BLaER1 (cell line): Measurements from ENCODE around the gene CCDC158.
"Not testable (repeated sequence)": the region's sequence is repeated elsewhere in the genome, so short reads cannot be mapped to it uniquely, and the experiment has no call there.

Experiments used
- H3K27ac ChIP-seq: shearing (Covaris generic); formaldehyde crosslinking; 2 replicates; pipeline ENCODE4 v1.8.1; 2022
- H3K27me3 ChIP-seq: shearing (Covaris generic); formaldehyde crosslinking; 2 replicates; pipeline ENCODE4 v1.8.1; 2022
- H3K36me3 ChIP-seq: shearing (Covaris generic); formaldehyde crosslinking; 2 replicates; pipeline ENCODE4 v1.8.1; 2022
- H3K4me1 ChIP-seq: shearing (Covaris generic); formaldehyde crosslinking; 2 replicates; pipeline ENCODE4 v1.8.1; 2022
- H3K4me2 ChIP-seq: shearing (Covaris generic); formaldehyde crosslinking; 2 replicates; pipeline ENCODE4 v1.8.1; 2022
- H3K4me3 ChIP-seq: shearing (Covaris generic); formaldehyde crosslinking; 2 replicates; pipeline ENCODE4 v1.8.1; 2022
- H3K9ac ChIP-seq: shearing (Covaris generic); formaldehyde crosslinking; 2 replicates; pipeline ENCODE4 v1.8.1; 2022
- H3K9me3 ChIP-seq: shearing (Covaris generic); formaldehyde crosslinking; 2 replicates; pipeline ENCODE4 v1.8.1; 2022
- H4K20me1 ChIP-seq: shearing (Covaris generic); formaldehyde crosslinking; 2 replicates; pipeline ENCODE4 v1.8.1; 2022
- Cebpa-rat ChIP-seq: shearing (Covaris generic); IDR thresholded peaks from 2 replicates; pipeline ENCODE4 v1.8.1; 2022

Gene CCDC158

DNA sequence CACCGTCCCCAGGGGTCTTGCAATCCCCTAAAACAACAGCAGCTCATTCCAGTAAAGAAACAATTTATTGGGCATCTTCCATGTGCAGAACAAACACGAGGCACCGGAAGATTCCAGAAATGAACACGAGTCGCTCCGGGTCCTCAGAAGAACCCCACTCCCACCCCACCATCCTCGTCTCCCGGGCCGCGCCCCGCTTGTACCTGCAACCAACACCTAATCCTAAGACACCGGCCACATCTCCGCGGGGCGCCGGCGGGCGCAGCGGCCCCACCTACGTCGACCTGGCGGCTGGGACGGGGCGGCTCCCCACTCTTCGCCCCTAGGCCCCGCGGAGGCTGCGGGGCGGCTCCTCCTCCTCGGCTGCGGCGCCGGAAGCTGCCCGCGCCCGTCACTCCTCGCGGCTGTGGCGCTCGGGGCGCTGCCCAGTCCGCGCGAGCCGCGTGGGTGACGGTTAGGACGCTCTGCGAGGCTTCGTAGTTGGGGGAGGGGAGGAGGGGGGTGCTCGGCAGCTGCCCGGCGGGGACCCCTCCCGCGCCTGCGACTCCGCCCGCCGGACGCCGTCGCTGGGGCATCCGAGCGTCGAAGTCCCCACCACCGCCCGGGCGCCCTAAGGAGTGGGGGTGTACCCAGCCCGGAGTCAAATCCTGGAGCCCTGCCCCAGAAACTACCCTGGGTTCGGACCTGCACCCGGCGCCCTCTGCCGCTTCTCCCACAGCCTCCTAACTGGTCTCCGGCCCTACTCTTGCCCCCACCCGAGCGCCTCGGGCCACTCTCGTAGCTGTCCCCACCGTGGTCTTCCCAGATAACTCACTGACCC lies at the start of gene CCDC158:
Gene CCDC158 (minus strand): TSS at position 380 of the 820 bp plus-strand sequence. CDS start 17,934 bp downstream, outside the sequence.
- no peak within 1 kb of the TSS for H3K4me3 ChIP-seq
- H3K4me2 ChIP-seq, result no peak within 1 kb of the TSS
- no peaks in the 10 kb centered on the region for H4K20me1 ChIP-seq
- no peaks in the 10 kb centered on the region for H3K36me3 ChIP-seq
- H3K9me3 ChIP-seq, result peaks cover 23% of the 10 kb centered on the region
- H3K27ac ChIP-seq, result no peak within 1 kb of the TSS
- TF ChIP-seq Cebpa-rat, result no peak
- H3K4me1 ChIP-seq, result no peaks in the 10 kb centered on the region
- H3K27me3 ChIP-seq, result no peaks in the 10 kb centered on the region
- H3K9ac ChIP-seq, result no peak within 1 kb of the TSS

DNA sequence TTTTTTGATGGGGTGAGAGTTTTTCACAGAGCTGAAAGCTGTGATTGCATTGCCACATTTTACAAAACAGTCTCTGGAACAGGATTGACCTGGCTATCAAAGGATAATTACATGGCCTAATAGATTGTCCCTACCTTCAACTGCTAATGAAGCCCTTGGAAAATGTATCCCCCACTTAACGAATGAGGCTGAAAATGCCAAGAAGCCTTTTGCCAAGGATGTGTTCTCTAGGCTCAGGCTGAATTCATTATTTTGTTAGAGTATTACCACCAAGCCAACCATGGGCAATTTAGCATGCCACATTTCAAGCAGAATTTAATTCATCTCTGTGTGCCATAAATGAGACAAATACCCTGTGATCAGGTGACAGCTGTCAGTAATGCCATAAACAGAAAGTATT lies 49.6 kb upstream of the CCDC158 start:
- no peak for TF ChIP-seq Cebpa-rat
- Histone ChIP-seq H3K4me2 (no peak overlapping the region), H3K4me1 (no peaks in the 10 kb centered on the region), H3K9ac (no peak overlapping the region), H3K9me3 (no peaks in the 10 kb centered on the region), H3K27ac (no peak overlapping the region), H4K20me1 (no peaks in the 10 kb centered on the region), H3K27me3 (no peaks in the 10 kb centered on the region), H3K4me3 (no peak overlapping the region), H3K36me3 (no peaks in the 10 kb centered on the region)

DNA sequence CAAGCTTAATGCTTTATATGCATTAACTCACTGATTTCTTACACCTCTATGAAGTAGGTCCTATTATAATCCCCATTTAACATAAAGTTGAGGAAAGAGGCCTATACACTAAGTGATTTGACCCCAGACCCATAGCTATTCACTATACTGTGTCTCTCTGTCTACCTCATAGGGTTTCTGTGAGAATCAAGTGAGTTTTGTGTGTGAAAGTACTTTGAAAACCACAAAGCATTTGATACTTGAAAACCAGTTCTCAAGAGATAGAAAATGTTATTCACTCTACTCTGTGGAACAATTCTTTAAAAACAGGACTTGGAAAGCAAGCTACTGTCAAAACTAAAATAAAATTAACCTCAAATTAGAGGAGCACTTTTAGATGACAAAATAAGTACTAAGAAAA lies 49.1 kb upstream of the CCDC158 start:
- no peaks in the 10 kb centered on the region for H4K20me1 ChIP-seq
- H3K36me3 ChIP-seq, result no peaks in the 10 kb centered on the region
- H3K27me3 ChIP-seq, result no peaks in the 10 kb centered on the region
- H3K9me3 ChIP-seq, result no peaks in the 10 kb centered on the region; the same call in 1 of the 2 replicates
- H3K9ac ChIP-seq, result no peak overlapping the region
- no peak overlapping the region for H3K4me3 ChIP-seq
- H3K4me2 ChIP-seq, result no peak overlapping the region
- no peak overlapping the region for H3K27ac ChIP-seq
- no peak for TF ChIP-seq Cebpa-rat
- no peaks in the 10 kb centered on the region for H3K4me1 ChIP-seq

DNA sequence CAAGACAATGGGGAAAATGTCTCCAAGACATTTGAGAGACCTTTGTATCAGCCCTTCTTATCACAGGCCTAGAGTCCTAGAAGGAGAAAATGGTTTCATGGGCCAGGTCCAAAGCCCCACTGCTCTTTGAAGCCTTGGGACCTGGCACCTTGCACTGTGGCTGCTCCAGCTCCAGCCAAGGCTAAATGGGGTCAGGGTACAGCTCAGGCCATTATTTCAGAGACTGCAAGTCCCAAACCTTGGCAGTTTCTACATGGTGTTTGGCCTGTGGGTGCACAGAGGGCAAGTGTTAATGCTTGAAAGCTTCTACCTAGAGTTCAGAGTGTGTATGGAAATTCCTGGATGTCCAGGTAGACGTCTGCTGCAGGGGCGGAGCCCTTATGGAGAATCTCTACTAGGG lies 42.6 kb upstream of the CCDC158 start:
- Histone ChIP-seq H3K27me3 (no peaks in the 10 kb centered on the region), H3K9me3 (peaks cover 21% of the 10 kb centered on the region), H3K4me3 (no peak overlapping the region), H4K20me1 (no peaks in the 10 kb centered on the region), H3K27ac (no peak overlapping the region), H3K36me3 (no peaks in the 10 kb centered on the region), H3K4me1 (no peaks in the 10 kb centered on the region), H3K4me2 (no peak overlapping the region), H3K9ac (no peak overlapping the region)
- TF ChIP-seq Cebpa-rat, result no peak

DNA sequence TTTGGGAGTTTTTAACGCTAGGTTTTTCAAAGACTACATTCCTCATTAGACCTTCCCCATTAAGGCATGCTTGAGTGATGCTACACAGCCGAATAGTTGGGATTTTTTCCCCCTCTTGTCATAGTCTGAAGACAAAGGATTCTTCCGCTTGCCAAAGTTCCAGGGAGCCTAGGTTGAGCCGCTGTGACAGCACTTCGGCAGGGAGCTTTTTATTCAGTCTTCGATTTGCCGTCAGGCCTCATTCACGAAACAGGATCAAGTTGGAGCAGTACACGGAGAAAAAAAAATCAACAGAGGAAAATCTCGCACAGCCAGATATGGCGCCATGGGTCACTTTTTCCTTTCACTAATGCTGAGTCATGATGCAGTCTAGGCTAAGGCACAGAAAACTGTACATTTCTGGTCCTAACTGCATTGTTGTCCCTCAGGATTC lies 38.4 kb upstream of the CCDC158 start:
- no peak overlapping the region for H3K4me3 ChIP-seq
- peaks cover 16% of the 10 kb centered on the region for H3K9me3 ChIP-seq
- TF ChIP-seq Cebpa-rat, result no peak
- no peaks in the 10 kb centered on the region for H3K27me3 ChIP-seq
- H3K36me3 ChIP-seq, result no peaks in the 10 kb centered on the region
- no peak overlapping the region for H3K4me2 ChIP-seq
- H3K4me1 ChIP-seq, result no peaks in the 10 kb centered on the region
- no peaks in the 10 kb centered on the region for H4K20me1 ChIP-seq
- no peak overlapping the region for H3K9ac ChIP-seq
- H3K27ac ChIP-seq, result no peak overlapping the region

DNA sequence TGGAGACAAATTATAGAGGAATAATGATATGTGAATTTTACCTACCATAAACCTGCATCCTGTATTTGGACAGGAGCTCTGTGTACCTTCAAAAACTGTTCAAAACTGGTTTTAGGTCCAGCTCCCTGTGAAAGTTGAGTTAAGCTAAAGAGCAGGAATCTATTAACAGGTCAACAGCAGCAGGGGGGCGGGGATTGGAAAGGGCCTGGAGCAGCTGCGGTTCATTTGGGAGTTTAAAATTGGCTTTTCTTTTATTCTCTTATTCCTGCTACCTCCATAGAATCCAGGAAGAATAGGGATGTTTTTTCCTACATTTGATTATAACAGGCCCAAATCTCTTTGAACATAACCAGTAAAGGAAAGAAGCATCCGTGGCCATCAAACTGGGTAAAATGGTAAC lies 37.9 kb upstream of the CCDC158 start:
- Histone ChIP-seq H3K27me3 (no peaks in the 10 kb centered on the region), H3K9me3 (peaks cover 11% of the 10 kb centered on the region), H3K4me2 (no peak overlapping the region), H4K20me1 (no peaks in the 10 kb centered on the region), H3K4me3 (no peak overlapping the region), H3K36me3 (no peaks in the 10 kb centered on the region), H3K9ac (no peak overlapping the region), H3K4me1 (no peaks in the 10 kb centered on the region), H3K27ac (no peak overlapping the region)
- TF ChIP-seq Cebpa-rat, result no peak

DNA sequence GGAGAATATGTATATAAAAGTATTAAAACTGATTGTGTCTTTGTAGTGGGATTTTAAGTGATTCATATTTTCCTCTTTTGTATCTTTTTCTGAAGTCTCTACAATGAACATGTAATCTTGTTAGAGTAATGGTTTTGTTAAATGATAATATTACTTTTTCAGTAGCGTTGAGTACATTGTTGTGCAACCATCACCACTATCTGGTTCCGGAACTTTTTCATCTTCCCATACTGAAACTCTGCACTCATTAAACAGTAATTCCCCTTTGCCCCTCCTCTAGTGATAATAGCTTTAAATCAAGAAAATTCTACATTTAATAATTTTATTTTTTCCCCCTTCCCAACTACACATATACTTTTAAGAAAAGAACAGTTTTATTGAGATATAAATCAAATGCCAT lies 37.4 kb upstream of the CCDC158 start:
- H3K4me2 ChIP-seq, result no peak overlapping the region
- H3K4me1 ChIP-seq, result no peaks in the 10 kb centered on the region
- no peaks in the 10 kb centered on the region for H3K27me3 ChIP-seq
- H3K36me3 ChIP-seq, result no peaks in the 10 kb centered on the region
- H3K4me3 ChIP-seq, result no peak overlapping the region
- H3K9ac ChIP-seq, result no peak overlapping the region
- no peaks in the 10 kb centered on the region for H4K20me1 ChIP-seq
- TF ChIP-seq Cebpa-rat, result no peak
- H3K27ac ChIP-seq, result no peak overlapping the region
- H3K9me3 ChIP-seq, result peaks cover 6% of the 10 kb centered on the region

DNA sequence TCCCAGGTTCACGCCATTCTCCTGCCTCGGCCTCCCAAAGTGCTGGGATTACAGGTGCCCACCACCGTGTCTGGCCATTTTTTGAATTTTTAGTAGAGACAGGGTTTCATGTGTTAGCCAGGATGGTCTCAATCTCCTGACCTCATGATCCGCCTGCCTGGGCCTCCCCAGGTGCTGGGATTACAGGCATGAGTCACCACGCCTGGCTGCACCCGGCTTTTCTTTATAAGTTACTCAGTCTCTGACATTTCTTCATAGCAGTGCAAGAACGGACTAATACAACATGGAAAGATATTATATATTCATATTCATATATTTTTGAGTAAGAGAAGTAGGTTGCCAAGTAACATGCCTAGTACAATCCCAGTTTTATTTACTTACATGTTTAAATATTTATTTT lies 36.9 kb upstream of the CCDC158 start:
- Histone ChIP-seq H3K36me3 (no peaks in the 10 kb centered on the region), H3K9ac (no peak overlapping the region), H3K9me3 (peaks cover 2% of the 10 kb centered on the region), H3K27me3 (no peaks in the 10 kb centered on the region), H3K27ac (no peak overlapping the region), H3K4me1 (no peaks in the 10 kb centered on the region), H3K4me3 (no peak overlapping the region), H3K4me2 (no peak overlapping the region), H4K20me1 (no peaks in the 10 kb centered on the region)
- no peak for TF ChIP-seq Cebpa-rat

DNA sequence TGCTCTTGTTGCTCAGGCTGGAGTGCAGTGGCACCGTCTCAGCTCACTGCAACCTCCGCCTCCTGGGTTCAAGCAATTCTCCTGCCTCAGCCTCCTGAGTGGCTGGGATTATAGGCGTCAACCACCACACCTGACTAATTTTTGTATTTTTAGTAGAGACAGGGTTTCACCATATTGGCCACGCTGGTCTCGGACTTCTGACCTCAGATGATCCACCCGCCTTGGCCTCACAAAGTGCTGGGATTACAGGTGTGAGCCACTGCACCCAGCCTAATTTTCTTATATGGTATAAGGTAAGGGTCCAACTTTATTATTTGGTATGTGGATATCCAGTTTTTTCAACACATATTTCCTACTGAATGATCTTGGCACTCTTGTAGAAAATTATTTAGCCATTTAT lies 33.1 kb upstream of the CCDC158 start:
- H3K4me3 ChIP-seq, H3K4me2 ChIP-seq, H3K9ac ChIP-seq, H3K36me3 ChIP-seq, H3K4me1 ChIP-seq, H3K9me3 ChIP-seq, H3K27me3 ChIP-seq, H3K27ac ChIP-seq, H4K20me1 ChIP-seq: not testable (repeated sequence)

DNA sequence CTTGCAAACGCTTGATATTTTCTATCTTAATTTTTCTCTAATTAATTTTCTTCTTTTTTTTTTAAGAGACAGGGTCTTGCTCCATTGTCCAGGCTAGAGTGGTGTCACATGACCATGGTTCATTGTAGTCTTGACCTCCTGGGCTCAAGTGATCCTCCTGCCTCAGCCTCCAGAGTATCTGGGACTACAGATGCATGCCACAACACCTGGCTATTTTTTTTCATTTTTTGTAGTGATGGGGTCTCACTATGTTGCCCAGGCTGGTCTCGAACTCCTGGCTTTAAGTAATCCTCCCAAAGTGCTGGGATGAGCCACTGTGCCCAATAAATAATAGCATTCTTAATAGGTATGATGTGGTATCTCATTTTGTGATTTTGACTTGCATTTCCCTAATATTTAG lies 32.3 kb upstream of the CCDC158 start:
- no peak overlapping the region for H3K27ac ChIP-seq
- H3K4me1 ChIP-seq, result no peaks in the 10 kb centered on the region
- no peaks in the 10 kb centered on the region for H4K20me1 ChIP-seq
- H3K4me3 ChIP-seq, result no peak overlapping the region
- no peaks in the 10 kb centered on the region for H3K9me3 ChIP-seq
- no peak overlapping the region for H3K4me2 ChIP-seq
- H3K9ac ChIP-seq, result no peak overlapping the region
- H3K36me3 ChIP-seq, result no peaks in the 10 kb centered on the region
- TF ChIP-seq Cebpa-rat, result no peak
- no peaks in the 10 kb centered on the region for H3K27me3 ChIP-seq

DNA sequence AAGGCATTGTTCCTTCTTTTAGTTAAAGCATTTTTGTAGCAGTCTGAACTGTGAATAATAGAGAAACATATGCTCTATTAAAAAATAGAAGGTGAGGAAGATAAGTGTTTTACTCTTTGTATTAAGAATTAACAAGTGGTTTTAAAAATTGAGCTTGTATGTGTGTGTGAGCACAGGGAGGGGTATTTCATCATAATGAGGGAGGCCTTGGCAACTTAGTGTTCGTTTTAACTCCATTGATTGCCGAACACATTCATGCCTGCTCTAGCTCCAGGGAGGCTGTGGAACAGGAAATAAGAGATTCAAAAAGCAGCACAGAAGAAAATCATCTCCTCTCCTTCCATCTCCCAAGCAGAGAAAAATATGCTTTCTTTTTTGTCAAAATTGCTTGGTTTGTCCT lies 28.9 kb upstream of the CCDC158 start:
- Histone ChIP-seq H3K36me3 (no peaks in the 10 kb centered on the region), H3K4me3 (no peak overlapping the region), H4K20me1 (no peaks in the 10 kb centered on the region), H3K4me2 (no peak overlapping the region), H3K9me3 (no peaks in the 10 kb centered on the region), H3K4me1 (no peaks in the 10 kb centered on the region), H3K27me3 (no peaks in the 10 kb centered on the region), H3K9ac (no peak overlapping the region), H3K27ac (no peak overlapping the region)
- no peak for TF ChIP-seq Cebpa-rat
